ENCODE results near the gene RBMS3.

RBMS3 gene

GRCh38 chr3:29751647-29752314 is 470.9 kb downstream of the RBMS3 start:
- TF ChIP-seq, protein P1, sequence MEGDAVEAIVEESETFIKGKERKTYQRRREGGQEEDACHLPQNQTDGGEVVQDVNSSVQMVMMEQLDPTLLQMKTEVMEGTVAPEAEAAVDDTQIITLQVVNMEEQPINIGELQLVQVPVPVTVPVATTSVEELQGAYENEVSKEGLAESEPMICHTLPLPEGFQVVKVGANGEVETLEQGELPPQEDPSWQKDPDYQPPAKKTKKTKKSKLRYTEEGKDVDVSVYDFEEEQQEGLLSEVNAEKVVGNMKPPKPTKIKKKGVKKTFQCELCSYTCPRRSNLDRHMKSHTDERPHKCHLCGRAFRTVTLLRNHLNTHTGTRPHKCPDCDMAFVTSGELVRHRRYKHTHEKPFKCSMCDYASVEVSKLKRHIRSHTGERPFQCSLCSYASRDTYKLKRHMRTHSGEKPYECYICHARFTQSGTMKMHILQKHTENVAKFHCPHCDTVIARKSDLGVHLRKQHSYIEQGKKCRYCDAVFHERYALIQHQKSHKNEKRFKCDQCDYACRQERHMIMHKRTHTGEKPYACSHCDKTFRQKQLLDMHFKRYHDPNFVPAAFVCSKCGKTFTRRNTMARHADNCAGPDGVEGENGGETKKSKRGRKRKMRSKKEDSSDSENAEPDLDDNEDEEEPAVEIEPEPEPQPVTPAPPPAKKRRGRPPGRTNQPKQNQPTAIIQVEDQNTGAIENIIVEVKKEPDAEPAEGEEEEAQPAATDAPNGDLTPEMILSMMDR (IDR thresholded peaks at IDR 0.05; ENCODE audit: borderline replicate concordance, insufficient read depth, low read depth, low read length), result no peak

GRCh38 chr3:29754346-29754745 is 473.5 kb downstream of the RBMS3 start:
- TF ChIP-seq, protein P1 (IDR thresholded peaks at IDR 0.05; ENCODE audit: borderline replicate concordance, insufficient read depth, low read depth, low read length), result no peak
- no peak overlapping the region for H3K4me3 ChIP-seq (ENCODE audit: low read depth, low read length)

More at GRCh38 chr3:29751647-29752314, 470.9 kb downstream of the RBMS3 start:
- no peak overlapping the region for H3K4me3 ChIP-seq (ENCODE audit: low read depth, low read length)

GRCh38 chr3:29755416-29755815 is 474.5 kb downstream of the RBMS3 start:
- TF ChIP-seq, protein P1 (IDR thresholded peaks at IDR 0.05; ENCODE audit: borderline replicate concordance, insufficient read depth, low read depth, low read length), result no peak
- H3K4me3 ChIP-seq (ENCODE audit: low read depth, low read length), result no peak overlapping the region

DNA sequence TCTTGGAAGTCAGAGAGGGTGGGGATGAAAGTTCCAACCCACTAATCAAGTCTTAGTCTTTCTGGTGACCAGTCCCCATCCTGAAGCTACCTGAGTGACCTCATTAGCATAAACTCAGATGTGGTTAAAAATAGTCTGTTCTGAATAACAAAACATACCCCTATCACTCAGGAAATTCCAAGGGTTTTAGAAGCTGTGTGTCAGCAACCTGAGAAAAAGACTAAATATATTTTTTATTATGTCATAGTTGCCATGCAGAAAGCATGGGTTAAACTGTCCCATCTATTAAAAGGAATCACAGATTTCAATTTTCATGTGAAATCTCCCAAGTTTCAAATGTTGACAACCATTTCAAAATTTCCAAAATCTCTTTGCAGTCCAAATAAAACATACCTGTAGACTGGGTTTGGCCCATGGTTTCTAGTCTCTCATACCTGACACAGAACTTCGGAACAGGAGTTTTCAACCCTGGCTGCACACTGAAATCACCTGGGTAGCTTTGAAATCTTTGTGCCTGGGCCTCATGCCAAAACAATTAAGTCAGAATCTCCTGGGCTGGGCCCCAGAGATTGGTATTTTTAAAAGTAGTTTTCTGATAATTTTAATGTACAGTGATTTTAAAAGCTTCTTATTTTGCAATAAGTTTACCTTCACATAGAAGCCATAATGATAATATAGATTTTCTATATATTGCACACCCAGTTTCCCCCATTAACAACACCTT is 476.3 kb downstream of the RBMS3 start:
- TF ChIP-seq, protein P1 (IDR thresholded peaks at IDR 0.05; ENCODE audit: borderline replicate concordance, insufficient read depth, low read depth, low read length), result no peak
- H3K4me3 ChIP-seq (ENCODE audit: low read depth, low read length), result no peak overlapping the region

- no peak overlapping the region for H3K4me3 ChIP-seq (ENCODE audit: low read depth, low read length)
- TF ChIP-seq, protein P1 (IDR thresholded peaks at IDR 0.05; ENCODE audit: borderline replicate concordance, insufficient read depth, low read depth, low read length), result no peak
These were observed 477.2 kb downstream of the RBMS3 start for GRCh38 chr3:29758108-29758433.

DNA sequence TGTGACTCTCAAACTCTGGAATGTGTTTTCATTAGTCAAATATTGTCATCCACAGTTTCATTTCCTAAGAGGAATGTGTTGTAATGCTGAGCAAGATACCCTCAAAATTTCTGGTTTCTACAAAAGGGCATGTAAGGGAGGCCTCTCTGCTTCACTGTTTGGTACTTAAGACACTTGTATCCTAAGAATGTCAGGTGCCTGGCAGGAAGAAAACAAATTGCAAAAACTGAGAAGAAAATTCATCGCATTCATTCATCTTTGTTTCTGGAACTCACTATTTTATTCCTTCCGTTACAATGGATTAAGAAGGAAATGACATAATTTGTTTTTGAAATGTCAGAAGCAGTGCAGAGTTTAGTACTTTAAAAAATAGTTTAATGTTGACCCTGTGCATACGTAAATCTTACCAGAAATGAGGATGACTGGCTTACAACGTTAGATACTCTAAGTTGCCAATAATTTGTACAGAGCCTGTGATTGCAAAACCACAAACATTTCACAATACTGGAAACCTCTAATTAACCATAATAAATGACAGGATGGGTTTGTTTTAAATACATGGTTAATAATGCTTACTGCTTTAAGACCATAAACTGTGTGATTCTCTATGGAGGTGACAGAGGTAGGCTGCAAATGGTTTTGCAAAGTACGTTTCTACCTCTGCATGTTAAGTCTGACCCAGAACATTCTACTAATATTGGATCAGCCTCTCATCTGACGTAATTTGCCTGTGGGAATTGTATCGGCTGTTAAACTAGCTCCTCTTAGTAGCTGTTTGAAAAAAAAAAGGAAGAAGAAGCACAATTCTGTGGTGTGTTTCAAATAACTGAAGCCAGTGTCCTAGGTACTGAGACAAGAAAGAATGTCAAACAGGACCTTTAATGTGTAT is 477.8 kb downstream of the RBMS3 start:
- H3K4me3 ChIP-seq (ENCODE audit: low read depth, low read length), result no peak overlapping the region
- TF ChIP-seq, protein P1 (IDR thresholded peaks at IDR 0.05; ENCODE audit: borderline replicate concordance, insufficient read depth, low read depth, low read length), result no peak

All from GM12875 (cell line).